ENCODE measurements around the gene TTC34.
A peak's percentile ranks its signal among the peaks of the same experiment; 100 is the strongest.

Gene TTC34

GRCh38 chr1:2834146-2834475 lies 32.6 kb upstream of the TTC34 start:
- Histone ChIP-seq H2BK5ac (ENCODE audit: low read depth, low read length, poor library complexity) (no peak overlapping the region), H2BK12ac (ENCODE audit: low read length) (no peak overlapping the region), H3K4me2 (ENCODE audit: low read length) (no peak overlapping the region), H3K9me3 (ENCODE audit: insufficient read depth, low read depth, low read length) (peaks cover 68% of the 10 kb centered on the region), H2AFZ (ENCODE audit: insufficient read depth, low read length, poor library complexity) (no peak overlapping the region), H3K4me3 (ENCODE audit: low read depth, low read length) (no peak overlapping the region), H3K27ac (ENCODE audit: low read depth, low read length) (no peak overlapping the region), H4K8ac (ENCODE audit: low read depth, low read length) (no peak overlapping the region), H4K12ac (ENCODE audit: low read depth, low read length) (no peak overlapping the region), H3K79me2 (ENCODE audit: control insufficient read depth, insufficient read depth, low read length, poor library complexity) (no peaks in the 10 kb centered on the region), H2BK120ac (ENCODE audit: insufficient read depth, low read length, poor library complexity) (no peak overlapping the region), H3K36me3 (ENCODE audit: control insufficient read depth in 1 of 2, insufficient read depth in 2 of 2, low read length in 2 of 2) (no peaks in the 10 kb centered on the region), H3K79me1 (ENCODE audit: low read length) (no peaks in the 10 kb centered on the region), H4K91ac (ENCODE audit: low read depth, low read length) (no peak overlapping the region), H3K4me1 (ENCODE audit: control insufficient read depth in 1 of 2, insufficient read depth in 2 of 2, low read length in 2 of 2) (no peaks in the 10 kb centered on the region), H3K9ac (ENCODE audit: low read length) (no peak overlapping the region), H3K23ac (ENCODE audit: low read length) (no peak overlapping the region), H3K27me3 (ENCODE audit: insufficient read depth, low read length) (no peaks in the 10 kb centered on the region), H3K18ac (ENCODE audit: low read length) (no peak overlapping the region), H3K4ac (ENCODE audit: low read depth, low read length) (no peak overlapping the region), H3K14ac (ENCODE audit: low read length) (no peak overlapping the region), H2AK5ac (ENCODE audit: low read length) (no peak overlapping the region)
- DNase-seq = no peak
- no CpG with 5 or more reads among the region's 15 CpGs for WGBS (ENCODE audit: extremely low coverage, insufficient coverage, insufficient read length)

- peaks cover 73% of the 10 kb centered on the region for H3K9me3 ChIP-seq (ENCODE audit: insufficient read depth, low read depth, low read length)
- no peak overlapping the region for H4K91ac ChIP-seq (ENCODE audit: low read depth, low read length)
- H3K79me2 ChIP-seq (ENCODE audit: control insufficient read depth, insufficient read depth, low read length, poor library complexity) = no peaks in the 10 kb centered on the region
- no peak overlapping the region for H2BK12ac ChIP-seq (ENCODE audit: low read length)
- H2AK5ac ChIP-seq (ENCODE audit: low read length) = no peak overlapping the region
- no peak overlapping the region for H3K23ac ChIP-seq (ENCODE audit: low read length)
- H2BK5ac ChIP-seq (ENCODE audit: low read depth, low read length, poor library complexity) = no peak overlapping the region
- no peak overlapping the region for H2AFZ ChIP-seq (ENCODE audit: insufficient read depth, low read length, poor library complexity)
- no peaks in the 10 kb centered on the region for H3K79me1 ChIP-seq (ENCODE audit: low read length)
- H3K4me2 ChIP-seq (ENCODE audit: low read length) = no peak overlapping the region
- no peak overlapping the region for H4K8ac ChIP-seq (ENCODE audit: low read depth, low read length)
- WGBS (ENCODE audit: extremely low coverage, insufficient coverage, insufficient read length) = no CpG with 5 or more reads among the region's 20 CpGs
- DNase-seq = no peak
- H3K36me3 ChIP-seq (ENCODE audit: control insufficient read depth in 1 of 2, insufficient read depth in 2 of 2, low read length in 2 of 2) = no peaks in the 10 kb centered on the region
- H3K4me1 ChIP-seq (ENCODE audit: control insufficient read depth in 1 of 2, insufficient read depth in 2 of 2, low read length in 2 of 2) = no peaks in the 10 kb centered on the region
- H3K9ac ChIP-seq (ENCODE audit: low read length) = no peak overlapping the region
- H4K12ac ChIP-seq (ENCODE audit: low read depth, low read length) = no peak overlapping the region
- no peak overlapping the region for H3K4me3 ChIP-seq (ENCODE audit: low read depth, low read length)
- no peaks in the 10 kb centered on the region for H3K27me3 ChIP-seq (ENCODE audit: insufficient read depth, low read length)
- H2BK120ac ChIP-seq (ENCODE audit: insufficient read depth, low read length, poor library complexity) = no peak overlapping the region
- H3K14ac ChIP-seq (ENCODE audit: low read length) = no peak overlapping the region
- H3K27ac ChIP-seq (ENCODE audit: low read depth, low read length) = no peak overlapping the region
- no peak overlapping the region for H3K4ac ChIP-seq (ENCODE audit: low read depth, low read length)
- H3K18ac ChIP-seq (ENCODE audit: low read length) = no peak overlapping the region
These were observed 32.1 kb upstream of the TTC34 start for GRCh38 chr1:2833454-2834145.

GRCh38 chr1:2832506-2833453 lies 31.3 kb upstream of the TTC34 start:
- no peak overlapping the region for H3K4ac ChIP-seq (ENCODE audit: low read depth, low read length)
- no peak overlapping the region for H3K9ac ChIP-seq (ENCODE audit: low read length)
- H2BK12ac ChIP-seq (ENCODE audit: low read length) = no peak overlapping the region
- no peak overlapping the region for H3K14ac ChIP-seq (ENCODE audit: low read length)
- DNase-seq = no peak
- H3K27ac ChIP-seq (ENCODE audit: low read depth, low read length) = no peak overlapping the region
- WGBS (ENCODE audit: extremely low coverage, insufficient coverage, insufficient read length) = no CpG with 5 or more reads among the region's 28 CpGs
- no peaks in the 10 kb centered on the region for H3K36me3 ChIP-seq (ENCODE audit: control insufficient read depth in 1 of 2, insufficient read depth in 2 of 2, low read length in 2 of 2)
- no peaks in the 10 kb centered on the region for H3K79me1 ChIP-seq (ENCODE audit: low read length)
- no peak overlapping the region for H3K18ac ChIP-seq (ENCODE audit: low read length)
- no peak overlapping the region for H4K12ac ChIP-seq (ENCODE audit: low read depth, low read length)
- no peaks in the 10 kb centered on the region for H3K79me2 ChIP-seq (ENCODE audit: control insufficient read depth, insufficient read depth, low read length, poor library complexity)
- no peak overlapping the region for H2BK5ac ChIP-seq (ENCODE audit: low read depth, low read length, poor library complexity)
- H3K9me3 ChIP-seq (ENCODE audit: insufficient read depth, low read depth, low read length) = peaks cover 75% of the 10 kb centered on the region
- H3K4me1 ChIP-seq (ENCODE audit: control insufficient read depth in 1 of 2, insufficient read depth in 2 of 2, low read length in 2 of 2) = no peaks in the 10 kb centered on the region
- no peak overlapping the region for H2AFZ ChIP-seq (ENCODE audit: insufficient read depth, low read length, poor library complexity)
- H3K27me3 ChIP-seq (ENCODE audit: insufficient read depth, low read length) = no peaks in the 10 kb centered on the region
- no peak overlapping the region for H2BK120ac ChIP-seq (ENCODE audit: insufficient read depth, low read length, poor library complexity)
- no peak overlapping the region for H4K91ac ChIP-seq (ENCODE audit: low read depth, low read length)
- no peak overlapping the region for H4K8ac ChIP-seq (ENCODE audit: low read depth, low read length)
- no peak overlapping the region for H2AK5ac ChIP-seq (ENCODE audit: low read length)
- no peak overlapping the region for H3K4me3 ChIP-seq (ENCODE audit: low read depth, low read length)
- H3K4me2 ChIP-seq (ENCODE audit: low read length) = no peak overlapping the region
- H3K23ac ChIP-seq (ENCODE audit: low read length) = no peak overlapping the region

- no peak for DNase-seq
- Histone ChIP-seq H3K9ac (ENCODE audit: low read length) (no peak overlapping the region), H3K4me2 (ENCODE audit: low read length) (no peak overlapping the region), H2BK5ac (ENCODE audit: low read depth, low read length, poor library complexity) (no peak overlapping the region), H4K12ac (ENCODE audit: low read depth, low read length) (no peak overlapping the region), H3K36me3 (ENCODE audit: control insufficient read depth in 1 of 2, insufficient read depth in 2 of 2, low read length in 2 of 2) (no peaks in the 10 kb centered on the region), H3K4ac (ENCODE audit: low read depth, low read length) (no peak overlapping the region), H2BK120ac (ENCODE audit: insufficient read depth, low read length, poor library complexity) (no peak overlapping the region), H3K79me1 (ENCODE audit: low read length) (no peaks in the 10 kb centered on the region), H2AK5ac (ENCODE audit: low read length) (no peak overlapping the region), H2BK12ac (ENCODE audit: low read length) (no peak overlapping the region), H3K14ac (ENCODE audit: low read length) (no peak overlapping the region), H3K4me3 (ENCODE audit: low read depth, low read length) (peak overlapping the region; percentile 39), H3K18ac (ENCODE audit: low read length) (no peak overlapping the region), H3K23ac (ENCODE audit: low read length) (no peak overlapping the region), H3K9me3 (ENCODE audit: insufficient read depth, low read depth, low read length) (peaks cover 80% of the 10 kb centered on the region), H2AFZ (ENCODE audit: insufficient read depth, low read length, poor library complexity) (no peak overlapping the region), H3K4me1 (ENCODE audit: control insufficient read depth in 1 of 2, insufficient read depth in 2 of 2, low read length in 2 of 2) (no peaks in the 10 kb centered on the region), H3K27me3 (ENCODE audit: insufficient read depth, low read length) (no peaks in the 10 kb centered on the region), H4K91ac (ENCODE audit: low read depth, low read length) (no peak overlapping the region), H4K8ac (ENCODE audit: low read depth, low read length) (no peak overlapping the region), H3K27ac (ENCODE audit: low read depth, low read length) (no peak overlapping the region), H3K79me2 (ENCODE audit: control insufficient read depth, insufficient read depth, low read length, poor library complexity) (no peaks in the 10 kb centered on the region)
- WGBS (ENCODE audit: extremely low coverage, insufficient coverage, insufficient read length) = no CpG with 5 or more reads among the region's 12 CpGs
These were observed 30.2 kb upstream of the TTC34 start for GRCh38 chr1:2831596-2832212.
